Prostate gland (tissue), 2 donors: Measurements from ENCODE around the gene ZNF292. TPM values are rescaled to one million over a fixed set of nuclear protein-coding genes. Genes with fewer than 3 reads are reported as not detected.
A peak's percentile ranks its signal among the peaks of the same experiment; 100 is the strongest.

Experiments
- DNase-seq: peaks from one replicate; pipeline ENCODE4 v3.0.0-alpha.2; 2019; ENCODE audit warnings: low spot score
- H3K27ac ChIP-seq, 2 donors: fragments of 200-600 bp; sonication (generic); 2 replicates each; pipeline ENCODE4 v1.5.1; 2017 to 2019
- H3K27me3 ChIP-seq: fragments of 200-600 bp; sonication (generic); replicated peaks from 2 replicates; pipeline ENCODE4 v1.5.1; 2019; ENCODE audit not compliant: insufficient read depth
- H3K36me3 ChIP-seq, 2 donors: fragments of 200-600 bp; sonication (generic); 1 replicate in 1 of 2; 2 replicates in 1 of 2; pipeline versions ENCODE4 v1.5.1 to v1.8.1; 2017 to 2019
- H3K4me1 ChIP-seq: fragments of 200-600 bp; sonication (generic); replicated peaks from 2 replicates; pipeline ENCODE4 v1.5.1; 2019
- H3K4me3 ChIP-seq, 2 donors: fragments of 200-600 bp; sonication (generic); 2 replicates each; pipeline ENCODE4 v1.5.1; 2017 to 2019
- H3K9me3 ChIP-seq: fragments of 200-600 bp; sonication (generic); 2 replicates; pipeline ENCODE4 v1.5.1; 2017
- POLR2A ChIP-seq: fragments of 450-650 bp; IDR thresholded peaks from one replicate; pipeline ENCODE4 v1.6.1; 2016; ENCODE audit warnings: antibody characterized with exemption, mild to moderate bottlenecking
- POLR2AphosphoS5 ChIP-seq: sonication (generic); formaldehyde crosslinking; IDR thresholded peaks from one replicate; pipeline ENCODE4 v1.6.1; 2017; ENCODE audit warnings: antibody characterized with exemption
- whole genome bisulfite sequencing: methylation state at CpG from one replicate; pipeline ENCODE4 v1.1.5; 2018; 5-methylcytosine and 5-hydroxymethylcytosine counted together
- intact Hi-C: fragments of 100-400 bp; cut with DNase I; formaldehyde crosslinking; loops from one replicate; pipeline ENCODE4 v1.14.2; 2022
- total RNA-seq, 2 donors: library from RNA; depleted of rRNA; stranded (reverse); fragments of >200 nt; gene quantifications; one replicate each; pipeline ENCODE4 v1.1.0, GENCODE V29; 2016
- TF ChIP-seq, protein P1 (sequence below), 4 experiments: fragments of 200-600 bp in 2 of 4; fragments of 450-650 bp in 2 of 4; sonication (generic) in 2 of 4; IDR thresholded peaks; 1 replicate in 3 of 4; 2 replicates in 1 of 4; pipeline ENCODE4 v1.5.1; 2016 to 2019; ENCODE audit warnings: antibody characterized with exemption in 4 of 4, mild to moderate bottlenecking in 2 of 4, moderate library complexity in 2 of 4

Gene ZNF292
- total RNA-seq, 2 donors from 2014 or later: 28.0 to 49.0 TPM

DNA sequence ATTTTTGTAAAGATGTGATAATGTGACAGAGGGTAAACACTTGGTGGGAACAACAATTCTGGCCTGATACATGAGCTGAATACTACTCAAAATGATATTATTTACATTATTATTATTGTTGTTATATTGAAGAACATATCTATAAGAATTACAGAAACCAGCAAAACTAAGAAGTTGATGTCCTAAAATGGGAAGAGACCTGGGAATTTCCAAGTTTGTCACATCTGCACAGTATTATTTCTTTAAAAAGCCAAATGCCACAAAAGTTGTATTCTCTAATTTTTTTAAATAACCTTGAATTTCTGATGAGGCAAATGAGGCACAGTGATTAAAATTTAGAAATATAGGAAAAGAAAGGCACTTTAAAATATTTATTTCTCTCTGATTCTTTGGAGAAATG is 5.0 kb upstream of the ZNF292 start:
- no peak overlapping the region for H3K4me3 ChIP-seq
- TF ChIP-seq, protein P1, sequence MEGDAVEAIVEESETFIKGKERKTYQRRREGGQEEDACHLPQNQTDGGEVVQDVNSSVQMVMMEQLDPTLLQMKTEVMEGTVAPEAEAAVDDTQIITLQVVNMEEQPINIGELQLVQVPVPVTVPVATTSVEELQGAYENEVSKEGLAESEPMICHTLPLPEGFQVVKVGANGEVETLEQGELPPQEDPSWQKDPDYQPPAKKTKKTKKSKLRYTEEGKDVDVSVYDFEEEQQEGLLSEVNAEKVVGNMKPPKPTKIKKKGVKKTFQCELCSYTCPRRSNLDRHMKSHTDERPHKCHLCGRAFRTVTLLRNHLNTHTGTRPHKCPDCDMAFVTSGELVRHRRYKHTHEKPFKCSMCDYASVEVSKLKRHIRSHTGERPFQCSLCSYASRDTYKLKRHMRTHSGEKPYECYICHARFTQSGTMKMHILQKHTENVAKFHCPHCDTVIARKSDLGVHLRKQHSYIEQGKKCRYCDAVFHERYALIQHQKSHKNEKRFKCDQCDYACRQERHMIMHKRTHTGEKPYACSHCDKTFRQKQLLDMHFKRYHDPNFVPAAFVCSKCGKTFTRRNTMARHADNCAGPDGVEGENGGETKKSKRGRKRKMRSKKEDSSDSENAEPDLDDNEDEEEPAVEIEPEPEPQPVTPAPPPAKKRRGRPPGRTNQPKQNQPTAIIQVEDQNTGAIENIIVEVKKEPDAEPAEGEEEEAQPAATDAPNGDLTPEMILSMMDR (IDR thresholded peaks at IDR 0.05): no peak
- no peak for TF ChIP-seq POLR2A
- no peak for TF ChIP-seq POLR2AphosphoS5
- H3K4me1 ChIP-seq: no peaks in the 10 kb centered on the region
- intact Hi-C loops: loop anchor here (5.0 to 10.0 kb wide), 2 partner anchors 437 to 554 kb away; partner anchors contain the start of genes AKIRIN2 and RARS2
- DNase-seq: no peak
- H3K27ac ChIP-seq: no peak overlapping the region
- H3K36me3 ChIP-seq: no peaks in the 10 kb centered on the region
- H3K9me3 ChIP-seq: no peaks in the 10 kb centered on the region
- H3K27me3 ChIP-seq: no peaks in the 10 kb centered on the region

DNA sequence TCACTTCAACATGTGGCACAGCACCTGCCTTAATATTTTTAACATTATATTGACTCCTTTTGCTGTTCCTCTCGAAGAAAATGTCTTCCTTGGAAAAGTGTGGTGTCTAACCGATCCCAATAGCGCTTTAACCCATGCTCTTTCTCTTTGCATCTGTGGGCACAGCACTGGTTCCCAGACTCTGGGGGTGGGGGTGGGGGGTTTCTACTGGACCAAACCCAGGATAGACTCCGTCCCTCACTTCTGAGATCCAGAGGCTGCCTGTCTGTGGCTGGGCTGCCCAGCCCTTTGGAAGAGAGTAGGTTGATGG is 3.9 kb upstream of the ZNF292 start:
- TF ChIP-seq, protein P1 (IDR thresholded peaks at IDR 0.05): no peak
- TF ChIP-seq POLR2A (no peak), POLR2AphosphoS5 (no peak)
- H3K27me3 ChIP-seq: no peaks in the 10 kb centered on the region
- no peaks in the 10 kb centered on the region for H3K4me1 ChIP-seq
- H3K4me3 ChIP-seq: peak overlapping the region; percentile 49 to 53
- no peak for DNase-seq
- no peaks in the 10 kb centered on the region for H3K9me3 ChIP-seq
- whole genome bisulfite sequencing: 44% methylated on average over 4 of the region's 4 CpGs
- intact Hi-C loops: loop anchor here (5.0 to 10.0 kb wide), 2 partner anchors 436 to 553 kb away; partner anchors contain the start of genes AKIRIN2 and RARS2
- peak overlapping the region; percentile 85 to 92 for H3K27ac ChIP-seq
- no peaks in the 10 kb centered on the region for H3K36me3 ChIP-seq

DNA sequence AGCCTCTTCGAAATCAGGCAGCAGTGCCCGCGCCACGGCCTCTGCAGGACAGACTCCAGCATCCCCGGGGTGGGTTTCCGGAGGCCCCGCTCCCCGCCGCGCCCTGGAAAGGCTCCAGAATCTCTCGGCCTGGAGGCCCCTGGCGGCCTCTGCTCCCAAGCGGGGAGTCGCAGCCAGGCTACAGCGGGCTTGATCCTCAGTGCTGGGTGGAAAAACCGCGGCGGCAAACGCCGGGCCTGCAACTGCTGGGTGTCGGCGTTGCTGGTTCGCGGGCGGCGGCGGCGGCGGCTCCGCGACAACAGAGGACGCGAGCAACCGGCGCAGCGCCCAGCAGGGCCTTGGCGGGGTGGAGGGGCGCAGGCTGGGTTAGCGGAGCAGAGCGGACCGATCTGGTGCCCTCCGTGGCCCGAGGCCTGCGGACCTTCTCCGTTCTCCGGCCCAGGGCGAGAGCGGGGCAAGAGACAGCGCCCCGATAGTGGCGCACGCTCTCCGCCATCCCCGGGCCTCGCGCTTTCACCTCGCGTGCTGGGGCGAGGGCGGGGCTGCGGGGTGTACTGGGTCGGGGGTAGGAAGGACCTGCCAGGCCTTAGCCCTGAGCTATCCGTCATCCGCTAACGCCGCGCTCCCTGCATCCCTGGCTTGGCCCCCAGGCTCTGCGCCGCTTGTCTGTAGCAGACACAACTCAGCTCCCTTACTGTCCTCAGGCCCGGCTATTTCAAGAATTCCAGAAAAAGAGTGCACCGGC is 3.4 kb upstream of the ZNF292 start:
- no peaks in the 10 kb centered on the region for H3K36me3 ChIP-seq
- peak; percentile 43 for DNase-seq
- WGBS: under 1% methylated on average over 50 of the region's 71 CpGs
- no peaks in the 10 kb centered on the region for H3K27me3 ChIP-seq
- no peaks in the 10 kb centered on the region for H3K9me3 ChIP-seq
- H3K4me1 ChIP-seq: no peaks in the 10 kb centered on the region
- TF ChIP-seq POLR2A (peak; percentile 29), POLR2AphosphoS5 (no peak)
- TF ChIP-seq, protein P1 (IDR thresholded peaks at IDR 0.05): peak in 1 of 4 experiments; percentile 12
- peak overlapping the region; percentile 49 to 53 for H3K4me3 ChIP-seq
- intact Hi-C loops: loop anchor here (5.0 to 10.0 kb wide), 2 partner anchors 435 to 553 kb away; partner anchors contain the start of genes AKIRIN2 and RARS2
- peak overlapping the region; percentile 85 to 92 for H3K27ac ChIP-seq

DNA sequence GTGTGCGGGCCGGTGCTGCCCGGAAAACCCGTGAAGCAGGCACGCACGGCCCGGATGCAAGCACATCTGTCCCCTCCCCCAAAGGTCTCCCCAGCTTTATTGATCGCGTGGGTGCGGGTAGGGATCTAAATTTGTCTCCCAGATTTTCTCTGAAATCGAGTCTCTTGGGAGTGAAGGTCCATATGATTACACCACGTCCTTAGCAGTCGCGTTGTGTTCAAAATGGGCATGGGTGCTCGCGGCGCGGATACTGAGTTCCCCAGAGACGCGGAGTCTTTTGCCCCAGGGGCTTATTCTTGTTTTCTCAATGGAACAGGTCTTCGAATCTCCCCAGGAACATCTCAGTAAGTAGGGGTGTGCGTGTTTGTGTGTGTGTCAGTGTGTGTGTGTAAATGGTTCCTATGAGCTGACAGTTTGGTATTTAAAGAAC is 2.8 kb upstream of the ZNF292 start:
- WGBS: 22% methylated on average over 22 of the region's 22 CpGs
- peak overlapping the region; percentile 85 to 92 for H3K27ac ChIP-seq
- no peak for TF ChIP-seq POLR2A
- TF ChIP-seq, protein P1 (IDR thresholded peaks at IDR 0.05): no peak
- TF ChIP-seq POLR2AphosphoS5: no peak
- no peaks in the 10 kb centered on the region for H3K9me3 ChIP-seq
- H3K4me1 ChIP-seq: no peaks in the 10 kb centered on the region
- H3K36me3 ChIP-seq: no peaks in the 10 kb centered on the region
- intact Hi-C loops: loop anchor here (5.0 to 10.0 kb wide), 2 partner anchors 435 to 552 kb away; partner anchors contain the start of genes AKIRIN2 and RARS2
- H3K27me3 ChIP-seq: no peaks in the 10 kb centered on the region
- H3K4me3 ChIP-seq: peak overlapping the region; percentile 49 to 53
- no peak for DNase-seq

DNA sequence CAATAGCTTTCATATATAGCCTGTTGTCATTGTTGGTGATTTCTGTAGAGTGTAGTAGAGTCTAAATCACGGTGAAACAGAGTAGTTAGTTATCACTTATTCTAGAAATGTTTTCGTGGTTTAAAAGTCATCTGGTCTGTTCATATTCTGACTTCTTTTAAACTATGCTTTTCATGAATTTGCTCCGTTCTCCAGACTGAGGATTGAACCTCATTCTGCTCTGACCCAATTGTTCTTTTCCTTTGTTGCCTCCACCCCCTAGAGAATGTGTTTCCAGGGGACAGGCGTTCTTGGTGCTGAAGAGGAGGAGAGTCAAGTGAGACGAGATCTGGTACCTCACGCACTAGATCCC is 748 bp upstream of the ZNF292 start:
- Histone ChIP-seq H3K27ac (peak overlapping the region; percentile 95 to 96), H3K36me3 (no peaks in the 10 kb centered on the region), H3K4me3 (peak overlapping the region; percentile 86 to 98), H3K27me3 (no peaks in the 10 kb centered on the region), H3K4me1 (peaks cover 6% of the 10 kb centered on the region), H3K9me3 (no peaks in the 10 kb centered on the region)
- no peak for DNase-seq
- intact Hi-C loops: loop anchor here (5.0 to 10.0 kb wide), 2 partner anchors 433 to 550 kb away; partner anchors contain the start of genes AKIRIN2 and RARS2
- WGBS: 0% methylated on average over 6 of the region's 6 CpGs
- TF ChIP-seq POLR2A (no peak), POLR2AphosphoS5 (no peak)
- TF ChIP-seq, protein P1 (IDR thresholded peaks at IDR 0.05): no peak
